Activated naive CD4-positive, alpha-beta T cell treated with anti-CD3 and anti-CD28 coated beads, Interleukin-2, amount 50 U/mL, for 72 hours (primary cell): ENCODE results near the gene PLXNA4. TPM values are rescaled to one million over a fixed set of nuclear protein-coding genes. Genes with fewer than 3 reads are reported as not detected.

Experiments
- ATAC-seq, 2 donors: fragments of 150-1000 bp; cut with Tn5 transposase; 2 replicates each; pipeline ENCODE4 v1.10.0; 2021; ENCODE audit warnings: mild to moderate bottlenecking in 2 of 2, moderate library complexity in 2 of 2
- DNase-seq, 2 donors: peaks; one replicate each; pipeline ENCODE4 v3.0.0; 2021 to 2022; ENCODE audit warnings: low spot score in 2 of 2
- H3K27ac Mint-ChIP-seq, 2 donors: one replicate each; pipeline ENCODE4 v1.8.0; 2022; ENCODE audit warnings: mild to moderate bottlenecking in 2 of 2, mixed read lengths in 2 of 2
- H3K36me3 Mint-ChIP-seq, 2 donors: one replicate each; pipeline ENCODE4 v1.8.0; 2022; ENCODE audit warnings: mixed read lengths in 2 of 2
- H3K9me3 Mint-ChIP-seq, 2 donors: one replicate each; pipeline ENCODE4 v1.8.0; 2022; ENCODE audit warnings: mixed read lengths in 2 of 2
- total RNA-seq, 2 donors: library from RNA; stranded (reverse); gene quantifications; one replicate each; pipeline ENCODE4 v1.2.3, GENCODE V29; 2022

The PLXNA4 gene
- total RNA-seq, 2 donors from 2014 or later = 0.06 to 0.41 TPM

DNA sequence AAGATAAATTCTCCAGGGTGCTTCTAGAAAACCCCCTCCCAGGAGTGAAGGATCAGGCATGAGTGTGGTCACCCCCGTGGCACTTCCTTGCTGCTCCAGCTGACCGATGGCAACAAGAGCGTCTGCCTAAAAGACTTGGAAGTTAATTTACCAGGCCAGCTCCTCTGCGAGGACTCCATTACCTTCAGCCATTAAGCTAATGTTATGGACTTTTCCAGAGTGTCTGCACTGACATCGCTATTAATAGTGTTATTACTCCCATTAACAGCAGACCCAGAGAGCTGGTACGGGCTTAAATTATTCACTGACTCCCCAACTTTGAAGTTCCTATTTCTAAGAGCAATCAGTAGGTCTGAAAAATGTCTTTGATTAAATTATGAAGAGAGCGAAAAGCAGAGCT is 345.8 kb downstream of the PLXNA4 start:
- DNase-seq (no peak), ATAC-seq (no peak)
- Mint-ChIP-seq H3K9me3 (no peaks in the 10 kb centered on the region), H3K27ac (no peak overlapping the region), H3K36me3 (no peaks in the 10 kb centered on the region)

DNA sequence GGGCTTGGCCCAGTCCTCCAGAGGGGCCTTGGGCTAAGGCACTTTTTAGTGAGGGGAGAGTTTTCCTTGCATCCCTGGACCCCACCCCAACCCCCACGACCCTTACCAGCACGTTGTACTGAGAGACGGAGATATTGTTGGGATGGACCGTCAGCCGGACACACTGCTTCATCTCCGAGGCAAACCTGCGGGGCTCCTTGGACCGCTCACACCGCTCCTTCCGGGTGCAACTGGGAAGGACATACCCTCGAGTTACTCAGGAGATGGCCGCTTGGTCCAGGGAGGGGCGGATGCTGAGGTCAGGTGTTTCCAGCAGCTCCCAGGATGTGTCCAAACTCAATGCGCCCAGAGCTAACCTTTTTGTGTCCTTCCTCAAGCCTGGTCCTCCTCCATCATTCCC is 348.0 kb downstream of the PLXNA4 start:
- no peak overlapping the region for H3K27ac Mint-ChIP-seq
- H3K36me3 Mint-ChIP-seq = no peaks in the 10 kb centered on the region
- ATAC-seq (no peak), DNase-seq (no peak)
- H3K9me3 Mint-ChIP-seq = no peaks in the 10 kb centered on the region

DNA sequence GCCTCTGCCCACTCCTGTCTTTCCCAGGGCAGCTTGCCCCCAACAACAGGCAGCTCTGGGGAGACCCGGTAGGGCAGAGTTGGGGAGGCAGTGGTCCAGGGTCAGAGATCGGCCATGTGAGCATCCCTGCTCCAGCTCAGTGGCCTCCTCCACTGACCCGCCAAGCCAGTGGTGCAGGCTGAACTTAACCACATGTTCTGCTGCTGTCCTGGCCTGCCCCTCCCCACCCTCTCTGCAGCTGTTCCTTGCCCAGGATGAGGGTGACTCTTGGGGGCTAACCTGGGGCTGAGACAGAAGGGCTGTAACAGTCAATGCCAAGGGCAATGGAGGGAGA is 349.3 kb downstream of the PLXNA4 start:
- ATAC-seq = no peak
- Mint-ChIP-seq H3K27ac (no peak overlapping the region), H3K36me3 (no peaks in the 10 kb centered on the region), H3K9me3 (no peaks in the 10 kb centered on the region)
- no peak for DNase-seq

DNA sequence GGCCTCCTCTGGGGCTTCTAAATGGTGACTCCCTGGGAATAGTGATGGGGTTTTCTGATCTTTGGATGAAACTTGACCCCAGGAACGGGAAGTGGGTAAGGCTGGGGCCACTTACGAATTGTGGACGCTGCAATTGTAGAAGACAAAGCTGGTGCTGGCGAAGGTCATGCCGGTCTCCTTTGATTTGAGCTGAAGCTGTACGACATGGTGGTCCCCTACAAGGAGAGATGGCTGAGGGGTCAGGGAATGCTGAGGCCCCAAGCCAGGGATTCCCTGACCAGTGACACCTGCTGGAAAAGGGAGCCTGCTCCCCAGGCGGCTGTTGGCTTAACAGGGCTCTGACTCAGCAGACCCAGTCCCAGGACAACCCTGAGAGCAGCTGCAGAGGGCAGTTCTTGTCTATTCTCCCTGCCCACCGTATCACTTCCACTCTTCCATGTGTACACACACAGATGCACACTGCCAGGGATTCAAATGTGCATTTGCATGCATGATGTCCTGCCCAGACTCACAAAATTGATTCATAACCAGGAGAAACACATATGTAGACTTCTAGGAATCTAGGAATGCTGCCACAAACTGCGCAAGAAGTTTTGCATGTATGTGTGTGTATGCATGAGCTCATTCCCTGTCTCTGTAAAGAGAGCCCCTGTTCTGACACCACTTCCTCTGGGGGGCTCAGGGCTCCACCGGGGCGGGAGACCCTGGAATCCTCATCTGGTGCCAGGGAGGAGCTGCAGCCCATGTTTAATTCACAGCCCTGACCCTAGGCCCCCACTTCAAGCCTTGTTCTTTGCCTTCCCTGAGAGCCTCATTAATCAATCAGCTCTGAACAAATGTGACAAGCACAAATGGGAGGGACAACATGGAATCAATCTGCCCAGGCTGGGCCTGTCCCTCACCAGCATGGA is 350.0 kb downstream of the PLXNA4 start:
- Mint-ChIP-seq H3K36me3 (no peaks in the 10 kb centered on the region), H3K27ac (no peak overlapping the region), H3K9me3 (no peaks in the 10 kb centered on the region)
- DNase-seq (no peak), ATAC-seq (no peak)

DNA sequence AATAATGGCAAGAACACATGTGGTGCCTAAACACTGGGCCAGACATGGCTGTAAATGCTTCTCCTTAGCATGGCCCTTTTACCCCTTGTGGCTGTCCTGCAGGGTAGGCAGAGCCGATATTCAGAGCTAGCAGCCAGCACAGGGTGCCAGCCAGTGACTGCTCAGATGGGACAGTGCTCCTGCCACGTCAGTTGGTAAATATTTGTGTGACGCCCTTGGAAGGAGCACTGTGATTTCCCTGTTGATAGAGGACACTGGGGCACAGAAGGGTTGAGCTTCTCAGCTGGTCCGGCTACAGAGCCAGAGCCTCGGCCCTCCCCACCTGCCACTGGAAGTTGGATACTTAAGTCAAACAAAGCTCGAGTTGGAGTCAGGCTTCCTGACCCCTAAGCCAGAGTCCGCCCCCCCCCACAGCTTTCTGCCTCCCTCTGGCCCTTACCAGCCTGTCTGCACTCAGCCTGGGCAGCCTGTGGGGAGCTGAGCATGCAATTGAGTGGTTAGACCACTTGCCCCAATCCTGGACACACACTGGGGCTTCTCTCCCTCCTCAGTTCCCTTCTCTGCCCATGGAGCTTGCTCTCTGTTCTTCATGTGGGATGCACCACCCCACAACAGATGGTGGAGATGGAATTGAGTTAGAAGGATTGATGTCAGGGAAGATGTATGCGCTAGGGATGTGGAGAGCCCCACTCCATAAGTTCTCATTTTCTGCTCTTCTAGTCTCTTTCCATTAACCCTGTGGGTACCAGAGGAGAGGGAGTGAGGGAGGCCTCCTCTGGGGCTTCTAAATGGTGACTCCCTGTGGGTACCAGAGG is 350.8 kb downstream of the PLXNA4 start:
- H3K36me3 Mint-ChIP-seq = no peaks in the 10 kb centered on the region
- H3K27ac Mint-ChIP-seq = no peak overlapping the region
- no peaks in the 10 kb centered on the region for H3K9me3 Mint-ChIP-seq
- ATAC-seq (no peak), DNase-seq (no peak)

DNA sequence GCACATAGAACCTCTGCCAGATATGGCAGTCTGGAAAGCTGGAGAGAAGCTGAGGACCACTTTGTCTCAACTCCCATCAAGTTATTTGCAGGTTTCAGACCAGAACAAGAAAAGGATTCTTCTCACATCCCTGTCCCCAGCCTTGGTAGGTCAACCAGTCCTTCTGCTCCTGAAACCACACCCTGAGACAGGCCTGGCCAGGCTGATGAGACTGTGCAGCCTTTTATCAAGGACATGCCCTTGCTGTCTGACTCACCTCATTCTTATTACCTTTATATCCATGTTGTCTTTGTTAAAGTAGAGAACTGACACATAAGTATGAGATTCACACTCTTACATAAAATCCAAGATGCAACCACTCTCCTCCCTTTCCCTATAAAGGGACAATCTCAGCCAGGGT is 354.9 kb downstream of the PLXNA4 start:
- no peak overlapping the region for H3K27ac Mint-ChIP-seq
- H3K9me3 Mint-ChIP-seq = no peaks in the 10 kb centered on the region
- DNase-seq (no peak), ATAC-seq (no peak)
- H3K36me3 Mint-ChIP-seq = no peaks in the 10 kb centered on the region

DNA sequence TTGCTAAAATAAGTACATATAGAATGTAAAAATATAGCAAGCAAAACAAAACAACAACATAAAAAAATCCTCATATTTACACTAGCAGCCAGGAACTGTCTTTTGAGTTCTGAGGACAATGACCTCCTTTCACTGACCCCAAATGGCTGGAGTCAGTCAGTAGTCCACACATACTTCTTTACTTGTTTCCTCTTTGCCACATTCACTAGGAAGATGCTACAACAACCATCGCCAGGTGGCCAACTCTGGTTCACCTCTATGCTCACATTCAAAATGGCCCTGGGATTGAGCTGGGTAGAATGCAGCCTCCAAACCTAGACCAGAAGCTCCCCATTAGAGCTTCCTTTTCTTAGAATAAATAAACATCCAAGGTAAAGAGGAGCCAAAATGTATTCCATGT is 356.2 kb downstream of the PLXNA4 start:
- Mint-ChIP-seq H3K9me3 (no peaks in the 10 kb centered on the region), H3K36me3 (no peaks in the 10 kb centered on the region), H3K27ac (no peak overlapping the region)
- DNase-seq (no peak), ATAC-seq (no peak)

DNA sequence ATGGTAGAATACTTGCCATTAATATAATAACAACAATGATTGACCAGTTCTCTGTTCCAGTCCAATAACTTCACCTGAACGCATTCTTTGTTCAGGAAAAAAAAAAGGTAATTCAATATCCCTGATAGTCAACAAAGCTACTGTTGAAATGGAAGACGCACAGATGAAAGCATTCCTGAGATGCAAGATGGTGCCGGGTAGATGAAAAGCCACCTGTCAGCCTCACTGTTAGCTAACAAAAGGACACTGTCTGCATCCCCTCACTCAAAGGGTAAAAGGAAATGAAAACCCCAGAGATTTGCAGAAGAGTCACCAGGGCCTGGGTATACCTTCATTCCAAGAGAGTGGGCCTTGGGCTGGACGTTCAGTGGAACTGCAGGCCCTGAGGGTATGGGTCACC is 357.4 kb downstream of the PLXNA4 start:
- H3K36me3 Mint-ChIP-seq = no peaks in the 10 kb centered on the region
- DNase-seq (no peak), ATAC-seq (no peak)

DNA sequence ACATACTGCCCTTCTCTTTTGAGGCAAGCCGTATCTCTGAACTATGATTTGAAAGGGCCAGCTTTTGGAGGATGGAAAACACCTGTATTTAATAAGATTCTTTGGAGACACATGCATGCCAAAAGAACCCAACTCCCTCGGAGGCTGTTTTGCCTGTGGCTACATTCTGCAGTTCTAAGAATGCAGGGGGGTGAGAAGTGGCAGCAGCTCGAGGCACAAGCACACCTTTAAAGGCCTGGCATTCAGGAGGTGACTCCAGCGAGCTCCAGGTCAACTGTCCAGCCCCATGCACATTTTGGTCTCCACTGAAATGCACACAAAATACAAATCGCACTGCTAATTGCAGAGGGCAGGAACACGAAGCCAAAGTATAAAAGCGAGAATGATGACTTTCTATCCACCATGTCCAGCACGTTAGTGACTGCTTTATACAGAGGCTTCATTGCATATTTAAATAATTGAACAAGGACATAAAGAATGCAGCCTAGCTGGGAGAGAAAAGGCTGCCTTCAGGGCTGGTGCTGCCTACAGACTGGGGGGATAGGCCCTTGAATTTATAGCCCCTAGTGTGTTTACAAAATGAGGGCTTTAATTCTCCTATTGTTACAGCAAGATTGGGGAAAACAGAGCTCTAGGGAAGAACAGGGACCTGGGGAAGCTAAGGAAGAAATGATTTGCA is 359.3 kb downstream of the PLXNA4 start:
- H3K36me3 Mint-ChIP-seq = no peaks in the 10 kb centered on the region
- ATAC-seq (no peak), DNase-seq (no peak)
- H3K9me3 Mint-ChIP-seq = no peaks in the 10 kb centered on the region
- no peak overlapping the region for H3K27ac Mint-ChIP-seq

More for the DNA sequence above, 357.4 kb downstream of the PLXNA4 start:
- H3K27ac Mint-ChIP-seq = no peak overlapping the region
- H3K9me3 Mint-ChIP-seq = no peaks in the 10 kb centered on the region

DNA sequence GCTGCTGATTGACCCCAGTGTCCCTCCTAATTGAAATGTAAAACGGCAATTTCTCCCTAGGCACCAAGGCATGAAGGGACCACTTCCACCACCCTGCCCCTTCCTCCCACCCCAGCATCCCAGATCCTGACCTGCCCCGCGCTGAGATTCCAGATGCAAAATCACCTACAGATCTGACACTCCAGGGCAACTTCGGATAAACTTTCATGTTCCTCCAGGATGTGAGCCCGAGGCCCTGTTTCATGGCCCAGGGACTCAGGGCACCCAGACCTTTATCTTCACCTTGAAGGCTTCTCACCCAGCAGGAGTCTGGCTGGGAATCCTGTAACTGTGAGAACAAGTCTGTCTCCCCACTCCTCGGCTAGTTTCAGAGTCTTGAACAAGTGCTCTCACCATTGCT is 361.8 kb downstream of the PLXNA4 start:
- no peaks in the 10 kb centered on the region for H3K36me3 Mint-ChIP-seq
- no peak for ATAC-seq
- no peak overlapping the region for H3K27ac Mint-ChIP-seq
- no peaks in the 10 kb centered on the region for H3K9me3 Mint-ChIP-seq
- DNase-seq = no peak

DNA sequence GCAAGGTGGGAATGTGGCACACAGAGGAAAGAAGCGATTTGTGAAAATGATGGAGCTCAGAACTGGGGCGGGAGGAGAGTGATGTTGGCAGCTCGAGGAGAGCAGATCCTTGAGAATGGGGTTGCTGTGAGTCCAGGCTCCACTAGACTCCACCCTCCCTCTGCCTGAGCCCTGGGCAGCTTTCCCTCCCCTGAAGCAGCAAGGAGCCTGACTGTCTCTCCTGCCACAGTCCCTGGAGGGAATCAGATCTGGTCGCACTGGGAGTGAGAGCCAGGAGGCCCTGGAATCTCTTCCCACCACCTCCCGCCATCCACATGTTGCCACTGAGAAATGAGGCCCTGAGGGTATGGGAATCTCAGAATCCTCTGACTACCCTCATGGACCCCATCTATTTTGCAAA is 362.7 kb downstream of the PLXNA4 start:
- no peak for DNase-seq
- Mint-ChIP-seq H3K9me3 (no peaks in the 10 kb centered on the region), H3K27ac (no peak overlapping the region), H3K36me3 (no peaks in the 10 kb centered on the region)
- no peak for ATAC-seq

DNA sequence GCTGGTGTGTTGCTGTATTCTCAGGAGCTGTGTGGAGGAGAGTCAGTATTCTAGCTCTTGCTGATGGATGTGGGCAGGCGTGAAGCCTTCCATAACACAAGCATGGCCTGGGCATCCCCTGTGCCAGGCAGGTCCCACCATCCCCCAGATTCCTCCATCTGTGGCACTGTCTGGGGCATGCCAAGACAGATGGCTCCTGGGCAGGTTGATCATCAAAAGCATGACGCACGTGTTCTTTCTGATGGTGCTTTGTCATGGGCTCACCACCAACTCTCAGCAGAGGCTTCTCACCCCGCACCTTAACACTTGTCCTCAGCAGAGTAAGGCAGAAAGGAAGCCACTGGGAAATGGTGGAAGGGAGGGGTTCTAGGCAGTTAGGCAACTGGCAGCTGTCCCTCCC is 364.3 kb downstream of the PLXNA4 start:
- ATAC-seq = no peak

DNA sequence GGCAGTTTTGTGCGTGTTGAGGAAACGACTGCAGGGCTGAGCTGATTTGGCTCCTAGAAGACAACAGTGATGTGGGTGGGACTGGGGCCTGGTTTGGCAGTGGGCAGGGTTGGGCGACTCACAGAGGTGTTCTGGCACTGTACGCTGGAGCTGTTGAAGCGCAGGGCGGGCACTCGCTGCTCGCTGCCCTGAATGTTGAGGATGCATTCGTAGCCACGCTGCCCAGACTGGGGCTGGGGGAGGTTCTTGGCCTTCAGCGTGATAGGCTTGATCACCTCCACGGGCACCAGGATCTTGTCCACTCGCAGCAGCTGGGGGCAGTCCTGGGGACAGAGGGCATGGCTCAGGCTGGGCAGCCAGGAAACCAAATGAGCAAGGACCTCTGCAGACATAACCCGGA is 365.4 kb downstream of the PLXNA4 start:
- H3K9me3 Mint-ChIP-seq = no peaks in the 10 kb centered on the region
- DNase-seq (no peak), ATAC-seq (no peak)
- no peak overlapping the region for H3K27ac Mint-ChIP-seq
- H3K36me3 Mint-ChIP-seq = no peaks in the 10 kb centered on the region

More for the DNA sequence above, 364.3 kb downstream of the PLXNA4 start:
- Mint-ChIP-seq H3K36me3 (no peaks in the 10 kb centered on the region), H3K9me3 (no peaks in the 10 kb centered on the region), H3K27ac (no peak overlapping the region)
- no peak for DNase-seq

DNA sequence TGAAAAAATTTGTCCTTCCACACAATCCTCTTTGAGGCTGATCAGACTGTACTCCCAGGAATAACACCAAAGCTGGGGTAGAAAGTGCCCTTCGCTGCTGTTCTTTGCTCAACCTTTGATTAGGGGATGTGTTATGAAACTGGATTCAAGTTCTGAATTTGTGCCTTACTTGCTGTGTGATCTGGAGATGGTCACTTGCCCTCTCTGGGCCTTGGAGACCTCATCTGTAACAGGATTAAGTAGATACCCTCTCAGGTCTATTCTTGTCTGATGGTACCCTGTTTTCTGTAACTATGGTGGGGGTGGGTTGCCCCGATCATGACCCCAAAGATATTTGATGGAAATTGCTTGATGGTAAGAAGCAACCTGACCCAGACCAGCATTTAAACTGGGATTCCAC is 368.5 kb downstream of the PLXNA4 start:
- DNase-seq = no peak
- no peak for ATAC-seq

DNA sequence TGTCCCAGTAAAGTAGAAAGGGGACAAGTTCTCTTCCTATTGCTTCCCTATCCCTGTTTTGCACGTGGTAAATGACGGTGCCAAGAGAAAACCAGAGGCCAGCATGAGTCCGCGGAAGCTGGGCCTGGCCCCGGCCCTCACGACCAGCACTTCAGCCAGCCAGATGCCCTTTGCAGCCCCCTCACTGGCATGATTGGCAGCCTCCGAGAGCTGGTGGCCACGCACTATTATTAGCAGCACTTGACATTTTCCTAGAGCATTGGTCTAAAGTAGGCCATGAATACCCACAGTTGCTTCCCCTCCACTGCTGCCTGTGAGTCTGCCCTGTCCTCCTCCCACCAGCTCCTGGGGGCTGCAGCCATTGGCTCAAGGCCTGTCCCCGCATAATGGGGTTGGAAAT is 369.1 kb downstream of the PLXNA4 start:
- Mint-ChIP-seq H3K27ac (peak overlapping the region in 1 of 2 donors; percentile 59), H3K9me3 (no peaks in the 10 kb centered on the region), H3K36me3 (no peaks in the 10 kb centered on the region)
- DNase-seq (no peak), ATAC-seq (no peak)

More for the DNA sequence above, 368.5 kb downstream of the PLXNA4 start:
- Mint-ChIP-seq H3K36me3 (no peaks in the 10 kb centered on the region), H3K27ac (peak overlapping the region in 1 of 2 donors; percentile 59), H3K9me3 (no peaks in the 10 kb centered on the region)

DNA sequence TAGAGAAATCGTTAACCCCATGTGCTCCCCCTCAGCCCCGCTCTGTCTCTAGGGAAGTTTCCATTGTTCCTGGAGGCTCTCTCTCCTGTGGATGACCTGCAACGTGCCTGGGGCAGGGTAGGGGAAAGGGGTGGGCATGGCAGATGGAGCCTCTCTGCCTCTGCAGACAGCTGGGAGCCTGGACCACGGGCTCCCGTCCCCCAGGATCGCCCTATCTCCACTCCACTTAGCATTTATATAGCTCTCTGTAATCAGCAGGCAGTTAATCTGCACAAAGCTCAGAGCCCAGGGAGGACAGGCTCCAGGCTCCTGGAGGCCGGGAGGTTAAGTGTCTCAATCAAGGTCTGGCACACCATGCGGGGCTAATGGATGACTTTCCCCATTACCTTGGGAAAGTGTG is 369.7 kb downstream of the PLXNA4 start:
- ATAC-seq (no peak), DNase-seq (no peak)
- Mint-ChIP-seq H3K36me3 (no peaks in the 10 kb centered on the region), H3K9me3 (no peaks in the 10 kb centered on the region), H3K27ac (no peak overlapping the region)

DNA sequence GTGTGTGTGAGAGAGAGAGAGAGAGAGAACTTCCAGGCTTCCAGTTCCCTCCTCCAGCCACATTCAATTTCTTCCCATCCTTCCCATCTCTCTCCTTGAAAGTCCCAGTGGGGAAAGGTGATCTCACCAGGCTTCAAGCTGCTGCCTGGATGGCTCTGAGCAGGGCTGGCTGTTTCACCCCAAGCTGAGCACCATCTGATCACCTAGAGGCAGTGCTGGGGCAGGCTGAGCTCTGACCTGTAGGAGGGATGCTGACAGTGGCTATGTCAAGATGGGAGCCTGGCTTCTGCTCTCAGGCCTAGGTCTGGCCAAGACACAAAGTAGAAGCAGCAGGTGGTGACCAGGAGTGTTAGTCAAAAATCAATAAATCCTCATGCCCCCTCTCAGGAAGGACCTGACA is 370.8 kb downstream of the PLXNA4 start:
- Mint-ChIP-seq H3K36me3 (no peaks in the 10 kb centered on the region), H3K27ac (no peak overlapping the region), H3K9me3 (no peaks in the 10 kb centered on the region)
- DNase-seq (no peak), ATAC-seq (no peak)
